Endodermal cell (in vitro differentiated cells): ENCODE results near the gene RABL3. TPM values are rescaled to one million over a fixed set of nuclear protein-coding genes. Genes with fewer than 3 reads are reported as not detected.
"Not testable (repeated sequence)": the region's sequence is repeated elsewhere in the genome, so short reads cannot be mapped to it uniquely, and the experiment has no call there.

Experiments
- DNase-seq: peaks from one replicate; pipeline ENCODE4 v3.0.0-alpha.2; 2017
- H3K27ac ChIP-seq: 2 replicates; pipeline ENCODE4 v1.5.1; 2013; ENCODE audit warnings: mild to moderate bottlenecking, low read depth, low read length, moderate library complexity
- H3K27me3 ChIP-seq: 2 replicates; pipeline ENCODE4 v1.6.1; 2013; ENCODE audit warnings: mild to moderate bottlenecking, low read length, moderate library complexity; ENCODE audit not compliant: insufficient read depth, control insufficient read depth, poor library complexity, severe bottlenecking
- H3K36me3 ChIP-seq: 2 replicates; pipeline ENCODE4 v1.7.0; 2013; ENCODE audit warnings: mild to moderate bottlenecking, low read length, moderate library complexity; ENCODE audit not compliant: control insufficient read depth, insufficient read depth
- H3K4me1 ChIP-seq: one replicate; pipeline ENCODE4 v1.7.0; 2013; ENCODE audit warnings: low read length; ENCODE audit not compliant: control insufficient read depth, insufficient read depth
- H3K4me3 ChIP-seq: 2 replicates; pipeline ENCODE4 v1.5.1; 2013; ENCODE audit warnings: mild to moderate bottlenecking, low read length, moderate library complexity
- H3K9ac ChIP-seq: 2 replicates; pipeline ENCODE4 v1.6.1; 2013; ENCODE audit warnings: mild to moderate bottlenecking, low read length, moderate library complexity; ENCODE audit not compliant: poor library complexity, severe bottlenecking; ENCODE audit errors: extremely low read depth
- H3K9me3 ChIP-seq: 2 replicates; pipeline ENCODE4 v1.6.1; 2013; ENCODE audit warnings: mild to moderate bottlenecking, low read length, moderate library complexity; ENCODE audit not compliant: control insufficient read depth
- H3K27ac Mint-ChIP-seq: 2 replicates; pipeline ENCODE4 v1.8.0; 2020; ENCODE audit warnings: mixed read lengths
- H3K27me3 Mint-ChIP-seq: 2 replicates; pipeline ENCODE4 v1.8.0; 2021; ENCODE audit warnings: mild to moderate bottlenecking, mixed read lengths; ENCODE audit not compliant: insufficient read depth
- H3K36me3 Mint-ChIP-seq: 2 replicates; pipeline ENCODE4 v1.8.0; 2020; ENCODE audit warnings: low read depth, mixed read lengths
- H3K4me1 Mint-ChIP-seq: 2 replicates; pipeline ENCODE4 v1.8.0; 2020; ENCODE audit warnings: mixed read lengths
- H3K4me3 Mint-ChIP-seq: 2 replicates; pipeline ENCODE4 v1.8.0; 2020; ENCODE audit warnings: mild to moderate bottlenecking, moderate library complexity, mixed read lengths
- H3K9me3 Mint-ChIP-seq: 2 replicates; pipeline ENCODE4 v1.8.0; 2020; ENCODE audit warnings: mild to moderate bottlenecking, mixed read lengths
- CTCF ChIP-seq: fragments of 200-600 bp; sonication (generic); conservative IDR thresholded peaks from 2 replicates; pipeline ENCODE4 v1.5.0; 2021; ENCODE audit warnings: antibody characterized with exemption, mild to moderate bottlenecking
- WGBS, 2 experiments: methylation state at CpG; one replicate each; pipeline versions ENCODE4 v1.1.5 to v1.1.7; 2013; ENCODE audit warnings: missing lambda C conversion rate in 2 of 2, mixed read lengths in 1 of 2; ENCODE audit not compliant: insufficient coverage in 1 of 2, insufficient read length in 1 of 2; 5-methylcytosine and 5-hydroxymethylcytosine counted together
- total RNA-seq, 2 donors: library from RNA; stranded (reverse); fragmentation: NEBNext Ultra II Directional in 1 of 2; extraction: Animal tissue kit (Norgen Biotek cat#: 25700) in 1 of 2; gene quantifications; 2 replicates in 1 of 2; 3 replicates in 1 of 2; pipeline ENCODE4 v1.2.1, GENCODE V29; 2021

RABL3 gene
- total RNA-seq, 2 donors from 2014 or later = 19.6 to 23.0 TPM

- H3K36me3 Mint-ChIP-seq = peaks cover 3% of the 10 kb centered on the region
- H3K27ac Mint-ChIP-seq = peak overlapping the region; percentile 93
- TF ChIP-seq CTCF = no peak
- 50 to 56% methylated on average over 5 to 6 of the region's 6 CpGs for WGBS, 2 experiments
- no peak overlapping the region for H3K9ac ChIP-seq
- H3K27me3 ChIP-seq = no peaks in the 10 kb centered on the region
- H3K4me3 ChIP-seq = peak overlapping the region; percentile 46
- H3K27ac ChIP-seq = peak overlapping the region; percentile 81
- H3K27me3 Mint-ChIP-seq = no peaks in the 10 kb centered on the region
- H3K36me3 ChIP-seq = no peaks in the 10 kb centered on the region
- H3K4me3 Mint-ChIP-seq = peak overlapping the region; percentile 28
- DNase-seq = peak; percentile 54
- peaks cover 13% of the 10 kb centered on the region for H3K4me1 ChIP-seq
- H3K9me3 ChIP-seq = peaks cover 37% of the 10 kb centered on the region
- H3K9me3 Mint-ChIP-seq = peaks cover 35% of the 10 kb centered on the region
- H3K4me1 Mint-ChIP-seq = peaks cover 39% of the 10 kb centered on the region
These were observed 63.9 kb downstream of the RABL3 start for GRCh38 chr3:120678331-120678947.

GRCh38 chr3:120677193-120677592 is 65.1 kb downstream of the RABL3 start:
- DNase-seq, H3K36me3 ChIP-seq, H3K27me3 Mint-ChIP-seq, H3K36me3 Mint-ChIP-seq, H3K9ac ChIP-seq, H3K27me3 ChIP-seq, H3K27ac ChIP-seq, H3K4me3 Mint-ChIP-seq: not testable (repeated sequence)
- peaks cover 35% of the 10 kb centered on the region for H3K9me3 Mint-ChIP-seq
- peak overlapping the region; percentile 46 for H3K4me3 ChIP-seq
- peaks cover 12% of the 10 kb centered on the region for H3K4me1 ChIP-seq
- H3K4me1 Mint-ChIP-seq = peaks cover 38% of the 10 kb centered on the region
- peak overlapping the region; percentile 61 for H3K27ac Mint-ChIP-seq
- WGBS, 2 experiments = 78 to 100% methylated on average over 2 to 6 of the region's 7 CpGs
- H3K9me3 ChIP-seq = peaks cover 37% of the 10 kb centered on the region

GRCh38 chr3:120673116-120673515 is 69.2 kb downstream of the RABL3 start:
- no peaks in the 10 kb centered on the region for H3K27me3 ChIP-seq
- H3K36me3 Mint-ChIP-seq = peaks cover 3% of the 10 kb centered on the region
- no peak overlapping the region for H3K27ac ChIP-seq

More at GRCh38 chr3:120673116-120673515, 69.2 kb downstream of the RABL3 start:
- Histone ChIP-seq H3K4me3 (peak overlapping the region; percentile 54), H3K9ac (no peak overlapping the region), H3K36me3 (no peaks in the 10 kb centered on the region), H3K4me1 (peaks cover under 1% of the 10 kb centered on the region), H3K9me3 (peaks cover 43% of the 10 kb centered on the region)
- 79 to 88% methylated on average over 2 of the region's 2 CpGs for WGBS, 2 experiments
- peaks cover 24% of the 10 kb centered on the region for H3K4me1 Mint-ChIP-seq
- DNase-seq = no peak
- H3K4me3 Mint-ChIP-seq = no peak overlapping the region
- no peak for TF ChIP-seq CTCF
- no peak overlapping the region for H3K27ac Mint-ChIP-seq
- H3K27me3 Mint-ChIP-seq = no peaks in the 10 kb centered on the region
- H3K9me3 Mint-ChIP-seq = peaks cover 23% of the 10 kb centered on the region
